Peyer's patch (tissue), 4 donors: ENCODE measurements around the gene CAPN1.

ENCODE experiments used
- POLR2A ChIP-seq, 2 donors: fragments of 450-650 bp; IDR thresholded peaks; one replicate each; pipeline ENCODE4 v1.5.1; 2017; ENCODE audit warnings: antibody characterized with exemption in 2 of 2, mild to moderate bottlenecking in 2 of 2, moderate library complexity in 2 of 2
- TF ChIP-seq, protein P1 (sequence below), 6 experiments: fragments of 450-650 bp in 4 of 6; fragments of 200-600 bp in 2 of 6; sonication (generic) in 1 of 6; IDR thresholded peaks; one replicate each; pipeline ENCODE4 v1.5.1; 2017 to 2019; ENCODE audit warnings: antibody characterized with exemption in 6 of 6, mild to moderate bottlenecking in 3 of 6, moderate library complexity in 1 of 6

GRCh38 chr11:65213322-65214211 lies 31.8 kb downstream of the CAPN1 start:
- no peak for TF ChIP-seq POLR2A (IDR thresholded peaks at IDR 0.05)
- TF ChIP-seq, protein P1, sequence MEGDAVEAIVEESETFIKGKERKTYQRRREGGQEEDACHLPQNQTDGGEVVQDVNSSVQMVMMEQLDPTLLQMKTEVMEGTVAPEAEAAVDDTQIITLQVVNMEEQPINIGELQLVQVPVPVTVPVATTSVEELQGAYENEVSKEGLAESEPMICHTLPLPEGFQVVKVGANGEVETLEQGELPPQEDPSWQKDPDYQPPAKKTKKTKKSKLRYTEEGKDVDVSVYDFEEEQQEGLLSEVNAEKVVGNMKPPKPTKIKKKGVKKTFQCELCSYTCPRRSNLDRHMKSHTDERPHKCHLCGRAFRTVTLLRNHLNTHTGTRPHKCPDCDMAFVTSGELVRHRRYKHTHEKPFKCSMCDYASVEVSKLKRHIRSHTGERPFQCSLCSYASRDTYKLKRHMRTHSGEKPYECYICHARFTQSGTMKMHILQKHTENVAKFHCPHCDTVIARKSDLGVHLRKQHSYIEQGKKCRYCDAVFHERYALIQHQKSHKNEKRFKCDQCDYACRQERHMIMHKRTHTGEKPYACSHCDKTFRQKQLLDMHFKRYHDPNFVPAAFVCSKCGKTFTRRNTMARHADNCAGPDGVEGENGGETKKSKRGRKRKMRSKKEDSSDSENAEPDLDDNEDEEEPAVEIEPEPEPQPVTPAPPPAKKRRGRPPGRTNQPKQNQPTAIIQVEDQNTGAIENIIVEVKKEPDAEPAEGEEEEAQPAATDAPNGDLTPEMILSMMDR (IDR thresholded peaks at IDR 0.05): no peak
